Stimulated activated CD8-positive, alpha-beta memory T cell treated with anti-CD3 and anti-CD28 coated beads, Interleukin-15, amount 100 ng/mL, for 48 hours (primary cell): ENCODE measurements around the gene C1D.
"Not testable (repeated sequence)": the region's sequence is repeated elsewhere in the genome, so short reads cannot be mapped to it uniquely, and the experiment has no call there.

Experiments used
- DNase-seq, 2 donors: peaks; one replicate each; pipeline ENCODE4 v3.0.0-alpha.2; 2020; ENCODE audit warnings: low read depth in 2 of 2

C1D gene

GRCh38 chr2:67999332-67999731, 63.5 kb downstream of the C1D start:
- no peak for DNase-seq

- no peak for DNase-seq
Measured at GRCh38 chr2:67997903-67998302, 64.9 kb downstream of the C1D start.

GRCh38 chr2:67997528-67997900, 65.3 kb downstream of the C1D start:
- DNase-seq = no peak

- no peak for DNase-seq
Measured at GRCh38 chr2:67996772-67997527, 65.9 kb downstream of the C1D start.

GRCh38 chr2:67994716-67995115, 68.1 kb downstream of the C1D start:
- DNase-seq = no peak

- DNase-seq = not testable (repeated sequence)
Measured at GRCh38 chr2:67994069-67994468, 68.7 kb downstream of the C1D start.

- no peak for DNase-seq
Measured at GRCh38 chr2:67993329-67993728, 69.5 kb downstream of the C1D start.

GRCh38 chr2:67991456-67991855, 71.3 kb downstream of the C1D start:
- DNase-seq = no peak
